GM18502 (cell line): ENCODE results near the gene CTNNAL1.

Experiments
- ATAC-seq: cut with Tn5 transposase; IDR thresholded peaks from one replicate; pipeline ENCODE4 v1.9.1; 2021; ENCODE audit warnings: mild to moderate bottlenecking; ENCODE audit not compliant: unreplicated experiment, poor library complexity

CTNNAL1 gene

DNA sequence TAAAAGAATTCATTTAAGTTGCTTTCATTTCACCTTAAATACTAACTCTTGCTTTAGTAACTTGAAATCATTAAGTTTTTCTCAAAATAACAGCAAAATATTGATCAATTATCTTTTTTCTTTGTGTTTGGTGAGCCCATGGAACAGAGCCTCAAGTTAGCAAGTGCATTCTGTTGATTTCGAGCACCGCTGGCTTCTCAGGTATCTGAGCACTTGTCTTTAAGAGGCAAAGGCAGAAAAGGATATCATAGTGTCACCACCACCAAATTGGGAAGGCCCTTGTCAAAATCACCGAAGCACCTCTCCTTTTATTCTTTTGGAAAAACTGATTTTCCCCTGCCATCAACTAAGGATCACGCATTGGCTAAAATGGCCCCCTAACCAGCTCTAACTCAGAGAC is 17.1 kb upstream of the CTNNAL1 start:
- no peak for ATAC-seq

DNA sequence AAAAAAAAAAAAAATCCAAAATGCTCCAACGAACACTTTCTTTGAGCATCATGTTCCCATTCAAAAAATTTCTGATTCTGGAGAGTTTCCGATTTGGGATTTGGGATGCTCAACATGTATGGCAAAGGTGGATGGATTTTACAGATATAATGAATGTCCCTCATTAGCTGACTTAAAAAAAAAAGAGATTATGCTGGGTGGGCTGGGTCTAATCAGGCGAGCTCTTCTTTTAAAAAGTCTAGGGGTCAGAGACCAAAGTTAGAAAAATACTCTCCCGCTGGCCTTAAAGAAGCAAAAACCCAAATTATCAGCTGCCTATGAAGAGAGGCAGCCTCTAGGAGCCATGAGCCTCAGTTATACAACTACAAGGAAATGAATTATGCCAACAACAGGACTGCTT is 15.2 kb upstream of the CTNNAL1 start:
- no peak for ATAC-seq

DNA sequence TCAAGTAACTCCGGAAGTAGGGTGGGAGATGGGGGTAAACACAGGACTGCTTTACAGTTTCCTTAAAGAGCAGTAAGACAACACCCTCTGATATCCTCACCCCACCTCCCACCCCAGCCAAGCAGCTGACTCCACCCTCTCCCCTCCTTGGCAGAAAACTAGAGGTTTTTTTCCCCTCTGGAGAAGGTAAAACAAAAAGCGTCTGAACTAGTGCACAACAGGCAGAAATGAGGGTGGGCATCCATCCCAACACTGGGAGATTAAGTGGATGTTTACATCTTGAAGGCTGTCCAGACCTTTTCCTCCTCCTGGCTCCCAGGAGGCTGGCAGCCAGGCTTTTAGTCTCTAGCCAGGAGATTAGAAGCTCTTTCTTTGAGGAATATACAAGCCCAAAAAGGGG is 13.9 kb upstream of the CTNNAL1 start:
- no peak for ATAC-seq

DNA sequence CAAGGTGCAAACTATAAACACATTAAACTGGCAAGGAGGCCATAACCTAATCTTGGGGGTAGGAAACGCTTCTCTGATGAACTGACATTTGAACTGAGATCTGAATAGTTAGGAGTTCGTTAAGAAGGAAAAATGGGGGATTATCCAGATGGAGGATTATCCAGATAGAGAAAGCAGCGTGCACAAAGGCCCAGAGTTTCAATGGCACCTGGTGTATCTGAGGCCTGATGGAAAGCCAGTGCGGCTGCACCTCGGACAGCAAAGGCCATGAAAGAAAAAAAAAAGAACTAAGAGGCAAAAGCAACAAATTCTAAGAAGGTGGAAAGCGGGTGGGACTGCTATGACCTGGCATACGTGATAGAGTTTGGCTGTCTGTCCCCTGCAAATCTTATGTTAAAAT is 13.0 kb upstream of the CTNNAL1 start:
- ATAC-seq, result no peak

DNA sequence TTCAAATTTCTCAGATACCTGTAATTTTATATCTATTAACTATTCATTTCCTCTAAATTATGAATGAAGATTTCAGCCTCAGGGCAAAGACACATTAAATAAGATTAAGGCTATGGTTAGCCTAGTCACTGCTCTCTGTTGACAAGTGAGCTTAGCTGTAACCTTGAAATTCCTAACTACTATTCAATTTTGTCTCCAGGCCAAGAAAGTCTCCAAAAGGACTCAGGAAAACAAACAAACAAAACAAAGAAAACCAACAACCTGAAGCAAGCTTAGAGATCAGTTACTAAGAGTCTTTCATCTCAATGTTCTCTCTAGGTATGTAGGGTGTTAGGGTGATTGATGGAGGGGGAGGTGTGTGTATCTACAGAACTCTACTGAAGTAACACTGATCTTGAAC is 9.6 kb upstream of the CTNNAL1 start:
- ATAC-seq, result no peak

DNA sequence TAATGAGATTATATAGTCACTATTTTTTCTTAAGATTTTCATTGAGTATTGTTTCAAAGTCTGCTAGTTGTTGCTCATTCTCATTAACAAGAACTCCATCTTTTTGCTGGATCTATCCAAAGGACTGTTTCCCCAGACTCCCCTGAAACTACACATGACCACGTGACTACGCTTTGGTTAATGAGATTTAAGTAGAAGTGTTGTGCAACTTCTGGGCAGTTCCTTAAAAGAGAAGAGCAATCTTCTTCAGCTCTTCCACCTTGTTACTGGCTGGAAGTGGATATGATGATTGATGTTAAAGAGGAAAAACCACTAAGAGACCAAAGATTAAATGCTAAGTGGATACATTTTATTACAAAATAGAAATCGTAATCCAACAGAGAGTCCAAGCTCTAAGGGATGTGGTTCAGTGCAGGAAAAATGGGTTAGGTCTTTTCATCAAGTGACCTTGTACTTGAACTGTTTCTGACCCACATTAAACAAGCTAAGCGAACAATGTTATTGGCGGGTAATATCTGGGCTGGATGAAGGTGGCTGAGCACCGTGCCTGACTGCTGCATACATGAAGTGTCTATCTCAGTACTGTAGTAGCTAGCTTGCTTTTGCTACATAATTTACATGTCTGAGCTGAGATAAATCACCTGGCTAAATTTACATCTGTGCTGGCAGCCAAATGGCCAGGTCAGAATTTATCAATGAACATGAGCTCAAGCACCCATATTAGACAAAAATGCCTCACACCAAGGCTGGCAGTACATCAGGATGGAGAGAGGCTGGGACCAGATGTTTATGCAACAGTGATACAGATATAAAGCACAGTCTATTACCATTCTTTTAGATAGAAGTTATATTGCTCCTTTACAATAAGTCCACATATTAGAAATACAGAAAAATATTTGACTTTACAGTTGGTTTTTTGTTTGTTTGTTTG is 7.5 kb upstream of the CTNNAL1 start:
- no peak for ATAC-seq

DNA sequence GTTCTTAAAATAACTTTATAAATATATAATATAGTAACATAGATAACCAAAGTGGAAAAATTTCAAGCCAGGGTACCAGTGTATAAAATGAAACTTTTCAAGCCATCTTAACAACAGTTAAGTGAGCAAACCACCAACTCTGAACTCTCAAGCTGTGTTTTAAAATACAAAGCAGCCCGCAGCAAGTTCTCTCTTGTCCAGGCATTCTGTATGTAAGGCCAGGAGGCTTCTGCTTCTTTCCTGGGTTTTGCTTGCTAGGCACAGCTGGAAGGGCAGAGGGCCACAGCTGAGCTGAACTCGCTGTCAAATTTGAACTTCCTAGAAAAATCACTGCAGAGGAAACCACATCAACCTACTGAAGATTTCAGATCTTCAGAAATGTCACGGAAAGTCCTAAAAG is 6.8 kb upstream of the CTNNAL1 start:
- no peak for ATAC-seq

DNA sequence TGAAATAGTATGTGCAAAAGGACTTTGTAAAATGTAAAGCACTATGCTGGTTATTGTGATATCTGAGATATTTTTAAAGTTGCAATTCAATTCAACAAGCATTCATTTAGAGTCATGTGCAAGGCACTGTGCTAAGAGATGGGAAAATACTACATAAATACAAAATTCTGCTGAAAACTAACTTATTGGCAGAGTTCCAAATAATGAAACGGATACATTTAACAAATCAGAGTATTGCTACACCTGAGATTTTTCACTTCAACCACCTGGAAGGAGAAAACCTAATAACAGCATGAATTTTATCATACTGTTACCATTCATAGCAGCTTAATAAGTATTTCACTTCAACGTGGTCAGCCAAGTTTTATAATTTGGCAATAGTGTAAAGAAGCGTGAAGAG is 6.1 kb upstream of the CTNNAL1 start:
- ATAC-seq, result no peak

DNA sequence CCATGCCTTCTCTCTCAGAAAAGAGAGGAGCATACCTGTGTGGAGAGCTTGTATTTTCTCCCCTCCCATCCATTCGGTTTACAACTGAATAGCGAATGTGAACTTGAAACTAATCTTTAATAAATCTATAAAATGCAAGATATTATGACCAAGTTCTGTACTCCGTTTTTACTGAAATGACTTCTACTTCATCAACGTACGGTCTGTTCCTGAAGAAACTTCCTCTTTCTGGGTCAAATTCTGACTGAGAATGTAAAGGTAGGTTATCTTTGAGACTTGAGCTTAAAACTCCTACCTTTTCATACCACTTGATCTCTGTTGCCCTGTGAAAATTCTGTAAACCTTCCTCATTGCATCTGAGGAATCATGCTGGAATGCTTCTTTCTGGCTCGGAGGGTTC is 4.2 kb upstream of the CTNNAL1 start:
- peak; percentile 56 for ATAC-seq

DNA sequence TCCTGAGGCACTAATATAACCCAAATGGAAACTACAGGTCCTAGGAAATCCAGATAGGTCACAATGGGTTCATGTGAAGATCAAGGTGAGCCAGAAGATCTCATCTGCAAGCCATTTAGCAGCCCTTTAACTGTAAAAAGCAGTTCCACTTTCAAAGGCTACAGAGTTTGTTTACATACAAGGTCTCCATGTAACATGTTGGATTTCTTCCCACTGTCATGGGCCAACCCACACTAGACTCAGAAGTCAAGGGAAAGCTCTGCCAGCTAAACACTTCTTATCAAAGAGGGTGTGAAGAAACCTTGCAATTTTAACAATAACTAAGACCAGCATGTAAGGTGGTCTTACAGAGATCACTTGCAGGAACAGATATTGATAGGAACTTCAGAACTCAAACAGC is 3.8 kb upstream of the CTNNAL1 start:
- no peak for ATAC-seq

DNA sequence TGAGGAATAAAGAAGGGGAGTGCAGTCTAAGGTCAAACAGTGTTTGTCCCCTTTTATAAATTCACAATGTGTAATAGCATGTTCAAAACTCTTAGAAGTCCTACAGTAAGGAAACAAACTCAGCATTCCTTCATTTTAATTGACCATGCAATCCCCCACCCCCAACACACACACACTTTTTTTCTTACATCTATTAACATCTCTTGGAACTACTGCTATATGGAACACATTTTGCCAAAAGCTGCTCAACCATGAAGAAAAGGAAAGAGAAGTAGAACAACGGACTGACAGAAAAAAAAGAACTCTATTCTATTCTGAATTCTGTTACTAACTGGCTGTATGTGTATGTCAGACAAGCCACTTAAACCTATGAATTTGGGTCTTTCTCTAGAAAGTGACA is 2.8 kb upstream of the CTNNAL1 start:
- no peak for ATAC-seq

DNA sequence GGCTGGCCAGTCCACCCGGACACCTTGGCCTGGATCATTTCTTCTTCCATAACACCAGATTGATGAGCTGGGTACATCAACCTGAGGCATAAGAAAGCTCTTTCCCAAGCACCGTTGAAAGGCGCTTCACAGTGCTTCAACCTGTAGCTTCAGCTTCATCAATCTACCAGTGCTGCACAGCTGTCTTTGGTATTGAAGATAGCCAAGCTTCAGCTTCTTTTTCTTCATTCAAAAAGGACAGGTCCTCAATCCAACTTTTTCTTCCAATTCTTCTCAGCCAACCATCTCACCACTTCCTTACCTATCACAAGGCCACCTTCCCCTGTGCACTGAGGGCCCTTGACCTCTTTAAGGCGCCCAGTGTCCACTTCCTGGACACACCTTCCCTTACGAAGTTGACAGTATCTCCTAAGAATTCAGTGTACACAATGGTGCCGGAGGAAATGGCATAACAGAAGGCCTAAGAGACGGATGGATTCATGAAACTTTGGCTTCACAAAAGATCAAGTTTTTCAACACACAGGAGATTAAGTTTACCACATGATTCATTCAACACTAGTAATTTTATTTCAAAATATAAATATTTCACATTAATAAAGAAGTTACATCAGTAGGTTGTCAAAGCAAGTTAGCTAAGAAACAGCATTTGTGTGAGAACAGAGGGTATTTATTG is 1.4 kb upstream of the CTNNAL1 start:
- no peak for ATAC-seq

DNA sequence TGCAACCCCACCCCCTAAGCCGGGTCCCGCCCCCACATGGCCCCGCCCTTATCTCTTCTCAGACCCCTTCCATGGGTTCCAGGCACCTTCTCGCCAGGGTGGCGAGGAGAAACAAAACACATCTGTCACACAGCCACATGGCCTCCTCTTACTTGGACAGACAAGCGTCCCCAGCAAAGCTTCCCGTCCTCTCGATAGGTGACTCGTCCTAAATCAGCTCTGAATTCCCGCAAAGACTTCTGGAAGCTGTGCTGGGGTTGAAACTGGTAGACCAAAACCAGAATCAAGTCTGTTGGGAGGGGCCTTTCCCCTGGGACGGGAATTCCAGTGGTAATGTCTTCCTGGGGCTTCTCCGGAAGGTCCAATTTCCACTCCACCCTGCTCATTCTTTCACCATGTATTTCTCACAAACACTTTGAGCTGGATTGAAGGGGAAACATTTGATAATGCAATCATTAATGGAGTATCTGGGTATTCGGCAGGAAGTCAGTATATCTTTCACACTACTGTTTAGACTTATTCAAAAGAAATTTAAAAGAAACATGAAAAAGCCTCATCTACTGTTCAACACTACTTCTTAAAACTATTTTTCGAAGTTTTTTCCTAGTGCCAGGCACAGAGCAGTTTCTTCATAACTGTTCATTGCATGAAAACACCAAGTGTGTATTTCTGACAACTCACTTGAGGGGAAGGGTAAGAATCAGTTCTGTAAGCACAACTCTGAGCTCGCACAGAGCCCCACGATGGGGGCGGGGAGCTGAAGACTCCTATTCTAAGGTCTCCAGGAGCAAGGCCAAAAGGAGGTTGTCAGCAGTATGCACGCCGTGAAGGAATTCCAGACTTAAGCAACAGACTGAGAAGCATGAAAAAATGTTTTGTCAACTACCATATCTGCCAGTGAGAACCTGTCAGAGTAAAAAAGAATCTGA is 644 bp upstream of the CTNNAL1 start:
- no peak for ATAC-seq

DNA sequence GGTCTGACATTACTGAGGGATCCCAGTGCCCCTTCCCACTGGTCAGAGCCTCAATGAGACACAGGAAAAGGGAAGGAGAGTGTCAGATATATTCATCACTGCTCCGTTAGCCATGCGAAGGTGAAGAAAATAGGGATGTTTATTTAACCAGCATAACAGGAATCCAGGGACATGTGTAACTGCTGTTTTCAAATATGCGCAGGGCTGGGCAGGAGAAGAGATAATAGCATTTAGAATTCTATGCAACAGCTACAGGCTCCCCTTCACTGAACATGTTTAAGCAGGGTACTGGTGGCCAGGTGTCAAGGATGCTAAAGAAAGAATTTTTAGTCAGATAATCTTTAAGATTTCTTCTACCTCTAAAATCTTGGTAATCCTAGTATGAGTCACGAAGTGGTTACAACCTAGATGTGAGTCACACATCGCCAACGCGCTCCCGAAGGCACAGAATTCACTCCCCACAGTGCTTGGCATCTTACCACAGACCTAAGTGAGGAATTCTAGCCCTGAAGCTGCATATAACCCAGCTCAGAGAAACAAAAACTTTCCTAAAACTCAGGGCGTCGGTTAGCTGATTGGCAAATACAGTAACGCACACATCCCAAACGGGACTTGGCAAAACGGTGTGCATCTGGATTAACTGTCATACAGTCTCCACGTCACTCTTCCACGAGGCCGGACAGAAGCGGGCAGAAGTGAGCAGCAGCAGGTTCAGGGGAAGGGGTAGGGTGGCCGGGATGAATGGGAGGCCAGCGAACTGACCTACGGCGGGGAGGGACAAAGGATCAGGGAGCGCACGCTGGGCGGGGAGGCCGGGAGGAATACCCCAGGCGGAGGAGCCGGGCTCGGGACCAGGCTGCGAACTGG is 1.1 kb downstream of the CTNNAL1 start:
- peak; percentile 37 for ATAC-seq

DNA sequence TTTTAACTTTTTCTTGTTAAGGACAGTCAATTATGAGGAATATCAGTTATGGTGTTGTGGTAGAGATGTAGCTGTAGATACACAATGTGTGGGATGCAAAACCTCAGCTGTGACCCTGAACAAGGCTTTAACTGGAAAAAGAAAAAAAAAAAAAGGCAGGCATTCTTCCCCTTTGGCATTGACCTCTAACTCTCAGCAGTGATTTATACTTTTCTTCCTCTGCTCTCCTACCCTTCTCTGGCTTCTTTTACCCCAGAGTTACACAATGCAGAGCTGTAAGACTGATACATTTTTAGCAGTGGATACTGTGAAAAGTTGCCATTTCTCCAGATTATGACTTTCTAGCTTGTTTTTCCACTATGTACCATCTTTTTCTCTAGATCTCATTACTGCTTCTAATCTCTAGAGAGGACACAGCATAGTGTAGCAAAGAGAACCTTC is 2.0 kb downstream of the CTNNAL1 start:
- no peak for ATAC-seq

DNA sequence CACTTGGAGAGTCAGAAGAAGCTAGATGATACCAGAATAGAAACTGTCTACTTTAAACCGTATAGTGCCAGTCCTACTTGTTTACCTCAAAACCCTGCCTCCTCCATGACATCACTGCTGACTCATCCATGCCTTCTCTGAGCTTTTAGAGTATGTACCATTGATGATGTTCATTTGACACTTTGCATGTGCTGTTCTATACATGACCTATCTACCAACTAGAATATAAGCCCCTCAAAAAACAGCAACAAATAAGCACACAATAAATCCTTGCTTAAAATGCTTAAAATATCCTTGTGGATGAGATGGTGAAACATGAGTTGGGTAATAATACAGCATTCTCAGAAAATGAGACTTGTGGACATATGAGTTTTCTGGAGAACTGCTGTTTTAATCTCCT is 2.6 kb downstream of the CTNNAL1 start:
- peak; percentile 46 for ATAC-seq

DNA sequence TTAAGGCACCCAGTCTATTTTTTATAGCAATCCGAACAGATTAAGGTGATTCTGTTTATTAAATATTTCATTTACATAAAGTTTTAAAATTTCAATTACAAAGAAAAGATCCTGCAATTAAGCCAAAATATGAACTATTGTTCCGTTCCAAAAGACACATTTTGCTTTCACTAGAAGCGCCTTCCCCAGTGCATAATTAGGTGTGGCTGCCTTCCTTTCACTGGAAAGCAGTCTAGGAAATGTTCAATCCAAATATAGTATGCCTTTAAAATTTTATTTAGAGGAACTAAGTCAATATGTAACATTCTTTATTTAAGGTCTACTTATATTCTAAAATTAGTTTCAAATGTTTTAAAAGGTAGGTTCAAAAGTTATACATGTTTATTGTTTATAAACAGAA is 7.6 kb downstream of the CTNNAL1 start:
- ATAC-seq, result no peak

DNA sequence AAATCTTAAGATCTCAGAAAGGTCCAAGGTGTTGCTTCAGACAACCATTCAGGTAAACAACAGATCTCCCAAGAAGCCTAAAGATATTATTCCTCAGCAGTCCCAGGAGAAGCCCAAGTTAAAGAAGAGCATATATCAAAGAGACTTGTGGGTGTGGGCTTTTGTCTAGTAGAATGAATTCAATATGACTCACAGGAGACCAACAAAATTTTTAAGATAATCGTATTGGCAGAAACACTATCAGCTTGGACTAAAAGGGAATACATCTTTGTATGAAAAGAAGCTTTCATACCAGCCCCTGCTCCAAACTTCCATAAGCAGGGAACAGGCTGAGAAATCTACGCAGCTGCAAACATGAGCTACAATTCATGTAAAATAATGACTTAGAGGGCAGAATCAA is 10.2 kb downstream of the CTNNAL1 start:
- no peak for ATAC-seq

DNA sequence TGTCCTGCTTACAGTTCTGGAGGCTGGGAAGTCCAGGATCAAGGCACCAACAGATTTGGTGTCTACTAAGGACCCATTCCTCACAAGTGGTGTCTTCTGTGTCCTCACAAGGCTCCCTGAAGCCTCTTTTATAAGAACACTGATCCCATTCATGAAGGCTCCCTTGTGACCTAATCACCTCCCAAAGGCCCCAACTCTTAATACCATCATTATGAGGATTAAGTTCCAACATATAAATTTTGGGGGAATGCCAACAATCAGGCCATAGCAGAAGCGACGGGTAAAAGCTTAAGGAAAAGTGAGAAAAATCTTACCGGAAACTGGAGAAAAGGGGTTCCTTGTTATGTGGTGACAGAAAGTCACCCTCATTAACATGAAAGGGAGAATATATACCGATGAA is 11.2 kb downstream of the CTNNAL1 start:
- ATAC-seq, result no peak

DNA sequence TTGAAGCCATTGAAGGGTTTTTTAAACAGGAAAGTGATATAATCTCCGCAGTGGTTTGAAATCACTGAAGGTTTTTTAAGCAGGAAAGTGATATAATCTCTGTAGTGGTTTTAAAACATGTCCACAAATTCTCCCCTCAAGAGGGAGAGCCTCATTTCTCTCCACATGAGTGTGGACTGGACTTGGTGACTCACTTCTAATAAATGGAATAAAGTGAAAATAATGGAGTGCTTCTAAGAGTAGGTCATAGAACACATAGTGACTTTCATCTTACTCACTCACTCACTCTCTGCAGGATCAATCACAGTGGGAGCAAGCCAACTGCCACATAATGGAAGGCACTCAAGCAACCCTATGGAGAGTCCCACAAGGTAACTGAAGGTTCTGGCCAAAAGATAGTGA is 12.0 kb downstream of the CTNNAL1 start:
- no peak for ATAC-seq
